ENCODE results near the gene VPS11.

GRCh38 chr11:119093942-119094815 is 26.6 kb downstream of the VPS11 start:
- TF ChIP-seq CTCF (IDR thresholded peaks at IDR 0.05) = no peak
- TF ChIP-seq POLR2AphosphoS5 (IDR thresholded peaks at IDR 0.05) = peak in 2 of 4 donors; percentile 4 to 13
- TF ChIP-seq POLR2A (IDR thresholded peaks at IDR 0.05) = no peak
- no peak for TF ChIP-seq EP300 (IDR thresholded peaks at IDR 0.05)
